Coronary artery (tissue), 2 donors: ENCODE measurements around the gene DOCK9.

Source experiments
- DNase-seq: peaks from one replicate; pipeline ENCODE4 v3.0.0-alpha.2; 2017; ENCODE audit warnings: low spot score
- H3K27ac ChIP-seq, 2 donors: fragments of 200-600 bp; sonication (generic); one replicate each; pipeline ENCODE4 v1.5.1; 2016 to 2019
- H3K4me3 ChIP-seq: fragments of 200-600 bp; sonication (generic); 2 replicates; pipeline ENCODE4 v1.5.1; 2016; ENCODE audit warnings: mild to moderate bottlenecking, moderate library complexity
- CTCF ChIP-seq: fragments of 200-600 bp; sonication (generic); IDR thresholded peaks from one replicate; pipeline ENCODE4 v1.5.1; 2019; ENCODE audit warnings: antibody characterized with exemption

The DOCK9 gene

GRCh38 chr13:98960606-98961502 lies 17.0 kb downstream of the DOCK9 start:
- TF ChIP-seq CTCF, result no peak
- no peak overlapping the region for H3K4me3 ChIP-seq
- no peak for DNase-seq
- H3K27ac ChIP-seq, result peak overlapping the region in 1 of 2 donors; percentile 52

GRCh38 chr13:98959786-98960605 lies 17.9 kb downstream of the DOCK9 start:
- Histone ChIP-seq H3K27ac (peak overlapping the region in 1 of 2 donors; percentile 52), H3K4me3 (no peak overlapping the region)
- no peak for TF ChIP-seq CTCF
- no peak for DNase-seq

GRCh38 chr13:98959291-98959690 lies 18.6 kb downstream of the DOCK9 start:
- no peak for TF ChIP-seq CTCF
- no peak for DNase-seq
- H3K27ac ChIP-seq, result peak overlapping the region in 1 of 2 donors; percentile 52
- no peak overlapping the region for H3K4me3 ChIP-seq

- Histone ChIP-seq H3K4me3 (no peak overlapping the region), H3K27ac (no peak overlapping the region)
- TF ChIP-seq CTCF, result no peak
- DNase-seq, result no peak
These were observed 19.4 kb downstream of the DOCK9 start for GRCh38 chr13:98958443-98958794.

- no peak for DNase-seq
- no peak for TF ChIP-seq CTCF
- no peak overlapping the region for H3K27ac ChIP-seq
- no peak overlapping the region for H3K4me3 ChIP-seq
These were observed 20.0 kb downstream of the DOCK9 start for GRCh38 chr13:98957731-98958442.

- DNase-seq, result no peak
- Histone ChIP-seq H3K27ac (no peak overlapping the region), H3K4me3 (no peak overlapping the region)
- TF ChIP-seq CTCF, result no peak
These were observed 22.5 kb downstream of the DOCK9 start for GRCh38 chr13:98955336-98955735.
